ENCODE results near the gene SLC9C2.
A peak's percentile ranks its signal among the peaks of the same experiment; 100 is the strongest.
"Not testable (repeated sequence)": the region's sequence is repeated elsewhere in the genome, so short reads cannot be mapped to it uniquely, and the experiment has no call there.

SLC9C2 gene

DNA sequence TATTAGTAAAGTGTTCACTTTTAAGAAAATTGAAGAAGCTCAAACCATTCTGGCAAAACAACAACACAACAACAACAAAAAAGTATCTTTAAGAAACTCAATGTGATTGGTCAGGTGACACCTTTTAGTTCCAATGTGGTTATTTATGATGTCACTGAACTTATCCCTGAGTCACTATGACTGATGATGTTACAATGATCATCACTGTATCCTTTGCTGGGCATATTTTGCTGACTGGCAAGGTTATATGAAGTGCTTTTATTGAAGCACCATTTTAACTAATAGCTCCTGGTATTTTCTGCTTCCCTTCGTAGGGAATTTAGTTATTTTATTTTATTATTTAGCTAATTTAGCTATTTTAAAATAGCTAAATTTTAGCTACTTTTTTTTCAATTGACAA lies 32.2 kb upstream of the SLC9C2 start, which contains the start of gene TEX50:
TEX50 (plus strand) TSS at position 223 of the 400 bp plus-strand sequence. CDS start 184 bp downstream, outside the sequence.
- in situ Hi-C loops (cut with MboI; ENCODE audit: low sequenced_read_pairs, unreplicated experiment) = no loop called here
- no peak for DNase-seq (ENCODE audit: low spot score)
- TF ChIP-seq CTCF (IDR thresholded peaks at IDR 0.05; ENCODE audit: borderline replicate concordance, control extremely low read depth, extremely low read depth, insufficient read depth, missing control alignments) = no peak

- no peak for TF ChIP-seq CTCF (IDR thresholded peaks at IDR 0.05; ENCODE audit: borderline replicate concordance, control extremely low read depth, extremely low read depth, insufficient read depth, missing control alignments)
- in situ Hi-C loops (cut with MboI; ENCODE audit: low sequenced_read_pairs, unreplicated experiment) = no loop called here
- DNase-seq (ENCODE audit: low spot score) = no peak
Measured at GRCh38 chr1:173628888-173629287, 26.0 kb upstream of the SLC9C2 start.

- no peak for DNase-seq (ENCODE audit: low spot score)
- in situ Hi-C loops (cut with MboI; ENCODE audit: low sequenced_read_pairs, unreplicated experiment) = no loop called here
- TF ChIP-seq CTCF (IDR thresholded peaks at IDR 0.05; ENCODE audit: borderline replicate concordance, control extremely low read depth, extremely low read depth, insufficient read depth, missing control alignments) = no peak
Measured at GRCh38 chr1:173627269-173627668, 24.4 kb upstream of the SLC9C2 start.

DNA sequence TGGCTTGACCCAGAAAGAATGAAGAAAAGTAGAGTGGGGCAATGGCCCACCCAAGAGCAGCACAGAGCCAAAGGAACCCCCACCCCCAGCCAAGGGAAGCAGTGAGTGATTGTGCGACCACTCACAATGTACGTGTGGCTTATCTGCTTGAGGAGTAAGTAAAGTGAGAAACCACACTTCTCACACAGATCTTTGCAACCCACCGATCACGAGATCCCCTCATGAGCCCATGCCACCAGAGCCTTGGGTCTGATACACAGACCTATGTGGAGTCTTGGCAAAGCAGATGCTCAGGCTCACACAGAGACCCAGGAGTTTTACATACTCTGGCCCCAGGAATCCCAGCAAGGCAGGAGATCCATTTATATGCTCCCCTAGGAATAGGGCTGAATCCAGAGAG lies 14.0 kb upstream of the SLC9C2 start:
- TF ChIP-seq CTCF (IDR thresholded peaks at IDR 0.05; ENCODE audit: borderline replicate concordance, control extremely low read depth, extremely low read depth, insufficient read depth, missing control alignments) = no peak
- in situ Hi-C loops (cut with MboI; ENCODE audit: low sequenced_read_pairs, unreplicated experiment) = no loop called here
- no peak for DNase-seq (ENCODE audit: low spot score)

- in situ Hi-C loops (cut with MboI; ENCODE audit: low sequenced_read_pairs, unreplicated experiment); DNase-seq (ENCODE audit: low spot score): not testable (repeated sequence)
Measured at GRCh38 chr1:173613086-173613485, 10.2 kb upstream of the SLC9C2 start.

- in situ Hi-C loops (cut with MboI; ENCODE audit: low sequenced_read_pairs, unreplicated experiment) = no loop called here
- TF ChIP-seq CTCF (IDR thresholded peaks at IDR 0.05; ENCODE audit: borderline replicate concordance, control extremely low read depth, extremely low read depth, insufficient read depth, missing control alignments) = no peak
- no peak for DNase-seq (ENCODE audit: low spot score)
Measured at GRCh38 chr1:173608503-173609216, 5.8 kb upstream of the SLC9C2 start.

DNA sequence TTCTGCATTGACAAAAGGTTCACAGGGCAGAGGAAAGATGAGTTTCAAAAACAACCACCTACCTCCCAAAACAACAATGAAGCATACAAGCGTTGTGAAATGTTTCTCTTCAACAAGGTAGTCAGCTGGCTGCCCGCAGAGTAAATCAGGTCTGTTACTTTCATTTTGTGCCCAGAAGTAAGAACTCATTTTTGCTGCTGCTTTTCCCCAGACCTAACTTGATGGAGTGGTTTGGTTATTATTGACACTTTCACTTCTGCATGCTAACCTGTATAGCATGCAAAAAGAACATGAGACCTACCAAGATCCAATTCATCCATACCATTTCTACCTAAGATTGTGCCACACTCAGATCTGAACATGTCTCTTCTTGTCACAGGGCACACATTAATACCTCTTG lies 1.3 kb downstream of the SLC9C2 start:
- DNase-seq (ENCODE audit: low spot score) = peak; percentile 28
- no peak for TF ChIP-seq CTCF (IDR thresholded peaks at IDR 0.05; ENCODE audit: borderline replicate concordance, control extremely low read depth, extremely low read depth, insufficient read depth, missing control alignments)
- in situ Hi-C loops (cut with MboI; ENCODE audit: low sequenced_read_pairs, unreplicated experiment) = no loop called here

Data from GM13976 (cell line).